Gastroesophageal sphincter (tissue), 4 donors: Measurements from ENCODE around the gene PALB2. TPM values are rescaled to one million over a fixed set of nuclear protein-coding genes. Genes with fewer than 3 reads are reported as not detected.
A peak's percentile ranks its signal among the peaks of the same experiment; 100 is the strongest.

Source experiments
- ATAC-seq: fragments of 150-250 bp; one replicate; pipeline ENCODE4 v1.9.1; 2016; ENCODE audit warnings: mild to moderate bottlenecking, moderate library complexity
- H3K27ac ChIP-seq, 4 donors: fragments of 200-600 bp; sonication (generic) in 3 of 4; 1 replicate in 3 of 4; 2 replicates in 1 of 4; pipeline ENCODE4 v1.5.1; 2016 to 2019
- H3K27me3 ChIP-seq: fragments of 200-600 bp; sonication (generic); one replicate; pipeline ENCODE4 v1.5.1; 2019
- H3K36me3 ChIP-seq, 2 donors: fragments of 200-600 bp; sonication (generic); one replicate each; pipeline ENCODE4 v1.5.1; 2019; ENCODE audit warnings: control low read depth in 1 of 2
- H3K4me1 ChIP-seq, 3 donors: fragments of 200-600 bp; sonication (generic); 1 replicate in 2 of 3; 2 replicates in 1 of 3; pipeline ENCODE4 v1.5.1; 2016 to 2019; ENCODE audit warnings: control low read depth in 2 of 3
- H3K4me3 ChIP-seq, 2 donors: fragments of 200-600 bp; sonication (generic); one replicate each; pipeline ENCODE4 v1.5.1; 2019; ENCODE audit warnings: mild to moderate bottlenecking in 1 of 2, moderate library complexity in 1 of 2
- H3K9me3 ChIP-seq, 3 donors: fragments of 200-600 bp; sonication (generic); one replicate each; pipeline ENCODE4 v1.5.1; 2017 to 2019; ENCODE audit warnings: control low read depth in 2 of 3
- EP300 ChIP-seq: sonication (generic); formaldehyde crosslinking; IDR thresholded peaks from one replicate; pipeline ENCODE4 v1.6.1; 2017; ENCODE audit warnings: antibody characterized with exemption, mild to moderate bottlenecking
- POLR2A ChIP-seq, 2 donors: fragments of 450-650 bp; IDR thresholded peaks; one replicate each; pipeline ENCODE4 v1.6.1; 2017; ENCODE audit warnings: antibody characterized with exemption in 2 of 2, mild to moderate bottlenecking in 2 of 2, moderate library complexity in 1 of 2
- POLR2AphosphoS5 ChIP-seq: sonication (generic); formaldehyde crosslinking; IDR thresholded peaks from one replicate; pipeline ENCODE4 v1.6.1; 2017; ENCODE audit warnings: antibody characterized with exemption
- WGBS, 2 donors: methylation state at CpG; one replicate each; pipeline ENCODE4 v1.1.5; 2018; ENCODE audit warnings: low coverage in 1 of 2; 5-methylcytosine and 5-hydroxymethylcytosine counted together
- total RNA-seq, 4 donors: library from RNA; depleted of rRNA; stranded (reverse); fragments of >200 nt; gene quantifications; one replicate each; pipeline ENCODE4 v1.1.0, GENCODE V29; 2016
- TF ChIP-seq, protein P1 (sequence below), 4 experiments: fragments of 200-600 bp in 2 of 4; fragments of 450-650 bp in 2 of 4; sonication (generic) in 1 of 4; IDR thresholded peaks; one replicate each; pipeline ENCODE4 v1.5.1; 2017 to 2019; ENCODE audit warnings: antibody characterized with exemption in 4 of 4, mild to moderate bottlenecking in 2 of 4, moderate library complexity in 2 of 4

PALB2 gene
- total RNA-seq, 4 donors from 2014 or later, result 8.5 to 11.1 (median 9.7) TPM

DNA sequence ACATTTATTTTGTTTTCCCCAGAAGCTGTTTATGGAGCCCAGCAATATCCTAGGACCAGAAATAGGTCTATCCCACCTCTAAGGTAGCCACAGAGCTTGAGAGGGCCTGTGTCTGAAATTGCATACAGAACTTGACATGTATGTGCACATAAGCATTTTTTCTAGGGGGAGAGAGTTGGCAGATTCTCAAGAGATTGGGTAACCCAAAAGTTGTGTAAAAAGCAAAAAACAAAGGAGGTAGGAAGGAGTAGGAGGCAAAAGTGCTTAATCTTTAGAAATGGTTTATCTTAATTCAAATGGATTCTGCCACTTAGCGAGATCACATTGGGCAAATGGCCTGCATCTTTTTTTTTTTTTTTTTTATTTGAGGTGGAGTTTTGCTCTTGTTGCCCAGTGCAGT, 41.1 kb upstream of the PALB2 start:
- Histone ChIP-seq H3K36me3 (peaks cover 0 to 67% of the 10 kb centered on the region in 2 donors), H3K4me3 (no peak overlapping the region), H3K9me3 (no peaks in the 10 kb centered on the region), H3K4me1 (peaks cover 0 to 22% (median 8%) of the 10 kb centered on the region in 3 donors), H3K27ac (no peak overlapping the region), H3K27me3 (no peaks in the 10 kb centered on the region)
- WGBS, 2 donors, result 96 to 100% methylated on average over 1 of the region's 1 CpG
- no peak for ATAC-seq
- TF ChIP-seq EP300 (no peak), POLR2A (IDR thresholded peaks at IDR 0.05) (no peak), POLR2AphosphoS5 (no peak)
- TF ChIP-seq, protein P1, sequence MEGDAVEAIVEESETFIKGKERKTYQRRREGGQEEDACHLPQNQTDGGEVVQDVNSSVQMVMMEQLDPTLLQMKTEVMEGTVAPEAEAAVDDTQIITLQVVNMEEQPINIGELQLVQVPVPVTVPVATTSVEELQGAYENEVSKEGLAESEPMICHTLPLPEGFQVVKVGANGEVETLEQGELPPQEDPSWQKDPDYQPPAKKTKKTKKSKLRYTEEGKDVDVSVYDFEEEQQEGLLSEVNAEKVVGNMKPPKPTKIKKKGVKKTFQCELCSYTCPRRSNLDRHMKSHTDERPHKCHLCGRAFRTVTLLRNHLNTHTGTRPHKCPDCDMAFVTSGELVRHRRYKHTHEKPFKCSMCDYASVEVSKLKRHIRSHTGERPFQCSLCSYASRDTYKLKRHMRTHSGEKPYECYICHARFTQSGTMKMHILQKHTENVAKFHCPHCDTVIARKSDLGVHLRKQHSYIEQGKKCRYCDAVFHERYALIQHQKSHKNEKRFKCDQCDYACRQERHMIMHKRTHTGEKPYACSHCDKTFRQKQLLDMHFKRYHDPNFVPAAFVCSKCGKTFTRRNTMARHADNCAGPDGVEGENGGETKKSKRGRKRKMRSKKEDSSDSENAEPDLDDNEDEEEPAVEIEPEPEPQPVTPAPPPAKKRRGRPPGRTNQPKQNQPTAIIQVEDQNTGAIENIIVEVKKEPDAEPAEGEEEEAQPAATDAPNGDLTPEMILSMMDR (IDR thresholded peaks at IDR 0.05), result no peak

DNA sequence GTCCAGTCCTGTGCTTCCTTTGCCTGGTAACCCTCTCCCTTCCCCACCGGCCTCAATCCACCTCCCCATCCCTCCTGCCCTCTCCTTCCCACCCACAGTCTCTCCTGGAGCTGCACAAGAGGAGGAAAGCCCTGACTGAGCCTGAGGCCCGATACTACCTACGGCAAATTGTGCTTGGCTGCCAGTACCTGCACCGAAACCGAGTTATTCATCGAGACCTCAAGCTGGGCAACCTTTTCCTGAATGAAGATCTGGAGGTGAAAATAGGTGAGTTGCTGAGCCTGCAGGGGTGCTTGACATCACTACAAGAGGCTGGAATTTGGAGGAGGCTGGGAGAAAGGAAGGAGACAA, 38.9 kb upstream of the PALB2 start:
- Histone ChIP-seq H3K27me3 (no peaks in the 10 kb centered on the region), H3K36me3 (peaks cover 0 to 51% of the 10 kb centered on the region in 2 donors), H3K27ac (no peak overlapping the region), H3K4me3 (no peak overlapping the region), H3K9me3 (no peaks in the 10 kb centered on the region), H3K4me1 (peaks cover 0 to 22% (median 8%) of the 10 kb centered on the region in 3 donors)
- no peak for ATAC-seq
- TF ChIP-seq EP300 (no peak), POLR2A (IDR thresholded peaks at IDR 0.05) (no peak), POLR2AphosphoS5 (no peak)
- TF ChIP-seq, protein P1 (IDR thresholded peaks at IDR 0.05), result no peak
- WGBS, 2 donors, result 17 to 49% methylated on average over 2 to 6 of the region's 6 CpGs

DNA sequence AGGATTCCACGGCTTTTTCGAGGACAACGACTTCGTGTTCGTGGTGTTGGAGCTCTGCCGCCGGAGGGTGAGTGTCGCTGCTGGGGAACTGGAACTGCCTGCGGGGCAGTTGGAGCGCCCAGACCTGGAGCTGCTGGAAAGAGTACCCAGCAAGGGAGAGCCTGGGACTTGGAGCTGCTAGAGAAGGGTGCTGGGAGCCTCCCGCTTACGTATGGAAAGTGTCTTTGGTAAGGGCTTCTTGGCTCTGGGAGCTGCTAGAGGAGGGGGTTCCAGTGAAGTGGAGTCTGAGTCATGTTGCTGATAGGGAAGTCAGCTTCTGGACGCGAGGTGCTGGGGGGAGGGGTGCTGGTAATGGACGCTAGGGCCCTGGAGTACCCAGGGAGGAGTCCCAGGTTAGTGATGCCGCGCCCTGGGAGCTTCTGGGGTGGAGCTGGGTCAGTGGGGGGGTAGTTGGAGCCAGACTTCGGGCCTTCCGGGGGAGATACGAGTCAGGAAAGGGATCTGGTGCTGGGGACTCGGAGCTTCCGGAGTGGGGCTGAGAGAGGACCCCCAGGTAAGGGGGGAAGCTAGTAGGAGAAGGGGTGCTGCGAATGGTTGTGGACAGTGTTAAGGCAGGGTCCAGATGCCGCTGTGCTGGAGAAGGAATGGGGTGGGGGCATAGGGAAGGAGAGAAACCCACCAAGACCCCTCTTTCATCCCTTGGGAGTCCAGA, 38.3 kb upstream of the PALB2 start:
- 0 to 9% methylated on average over 6 to 8 of the region's 24 CpGs for WGBS, 2 donors
- no peak for ATAC-seq
- H3K9me3 ChIP-seq, result no peaks in the 10 kb centered on the region
- H3K4me1 ChIP-seq, result peaks cover 0 to 22% (median 8%) of the 10 kb centered on the region in 3 donors
- peaks cover 0 to 48% of the 10 kb centered on the region in 2 donors for H3K36me3 ChIP-seq
- H3K4me3 ChIP-seq, result peak overlapping the region in 1 of 2 donors; percentile 56
- H3K27me3 ChIP-seq, result no peaks in the 10 kb centered on the region
- no peak overlapping the region for H3K27ac ChIP-seq
- TF ChIP-seq POLR2A (IDR thresholded peaks at IDR 0.05), result no peak
- TF ChIP-seq EP300, result no peak
- TF ChIP-seq, protein P1 (IDR thresholded peaks at IDR 0.05), result no peak
- no peak for TF ChIP-seq POLR2AphosphoS5

DNA sequence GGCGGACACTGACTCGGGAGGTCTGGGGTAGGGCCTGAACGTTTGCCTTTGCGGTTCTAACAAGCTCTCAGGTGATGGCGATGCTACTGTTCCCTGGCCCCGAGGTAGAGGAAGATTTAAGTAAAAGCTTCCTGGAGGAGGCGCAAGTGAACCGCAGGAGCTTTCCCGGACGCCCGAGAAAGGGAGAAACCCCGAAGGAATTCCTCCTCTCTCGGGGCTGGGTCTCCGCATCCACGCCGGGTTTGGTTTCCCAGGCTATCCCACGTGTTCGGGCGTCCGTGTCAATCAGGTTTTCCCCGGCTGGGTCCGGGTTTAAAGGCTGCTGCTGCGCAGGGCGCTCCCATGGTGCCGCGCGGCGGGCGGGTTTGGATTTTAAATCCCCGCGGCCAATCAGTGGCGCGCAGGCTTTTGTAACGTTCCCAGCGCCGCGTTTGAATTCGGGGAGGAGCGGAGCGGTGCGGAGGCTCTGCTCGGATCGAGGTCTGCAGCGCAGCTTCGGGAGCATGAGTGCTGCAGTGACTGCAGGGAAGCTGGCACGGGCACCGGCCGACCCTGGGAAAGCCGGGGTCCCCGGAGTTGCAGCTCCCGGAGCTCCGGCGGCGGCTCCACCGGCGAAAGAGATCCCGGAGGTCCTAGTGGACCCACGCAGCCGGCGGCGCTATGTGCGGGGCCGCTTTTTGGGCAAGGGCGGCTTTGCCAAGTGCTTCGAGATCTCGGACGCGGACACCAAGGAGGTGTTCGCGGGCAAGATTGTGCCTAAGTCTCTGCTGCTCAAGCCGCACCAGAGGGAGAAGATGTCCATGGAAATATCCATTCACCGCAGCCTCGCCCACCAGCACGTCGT, 37.5 kb upstream of the PALB2 start, which contains the start of gene PLK1:
PLK1 (plus strand) TSS at position 460 of the 844 bp plus-strand sequence; CDS start at position 504, 44 bp downstream.
- TF ChIP-seq, protein P1 (IDR thresholded peaks at IDR 0.05), result peak in 1 of 4 experiments; percentile 43
- TF ChIP-seq POLR2AphosphoS5 (no peak), EP300 (no peak), POLR2A (IDR thresholded peaks at IDR 0.05) (peak in 1 of 2 donors; percentile 1)
- Histone ChIP-seq H3K4me1 (peaks cover 0 to 22% (median 8%) of the 10 kb centered on the region in 3 donors), H3K9me3 (no peaks in the 10 kb centered on the region), H3K36me3 (peaks cover 0 to 46% of the 10 kb centered on the region in 2 donors), H3K4me3 (peak within 1 kb of the TSS; percentile 35 to 56), H3K27ac (peak within 1 kb of the TSS in 1 of 4 donors; percentile 37), H3K27me3 (no peaks in the 10 kb centered on the region)
- peak; percentile 81 for ATAC-seq
- 0 to 4% methylated on average over 1 to 8 of the region's 75 CpGs for WGBS, 2 donors
